ENCODE data around the gene FCN2.

DNA sequence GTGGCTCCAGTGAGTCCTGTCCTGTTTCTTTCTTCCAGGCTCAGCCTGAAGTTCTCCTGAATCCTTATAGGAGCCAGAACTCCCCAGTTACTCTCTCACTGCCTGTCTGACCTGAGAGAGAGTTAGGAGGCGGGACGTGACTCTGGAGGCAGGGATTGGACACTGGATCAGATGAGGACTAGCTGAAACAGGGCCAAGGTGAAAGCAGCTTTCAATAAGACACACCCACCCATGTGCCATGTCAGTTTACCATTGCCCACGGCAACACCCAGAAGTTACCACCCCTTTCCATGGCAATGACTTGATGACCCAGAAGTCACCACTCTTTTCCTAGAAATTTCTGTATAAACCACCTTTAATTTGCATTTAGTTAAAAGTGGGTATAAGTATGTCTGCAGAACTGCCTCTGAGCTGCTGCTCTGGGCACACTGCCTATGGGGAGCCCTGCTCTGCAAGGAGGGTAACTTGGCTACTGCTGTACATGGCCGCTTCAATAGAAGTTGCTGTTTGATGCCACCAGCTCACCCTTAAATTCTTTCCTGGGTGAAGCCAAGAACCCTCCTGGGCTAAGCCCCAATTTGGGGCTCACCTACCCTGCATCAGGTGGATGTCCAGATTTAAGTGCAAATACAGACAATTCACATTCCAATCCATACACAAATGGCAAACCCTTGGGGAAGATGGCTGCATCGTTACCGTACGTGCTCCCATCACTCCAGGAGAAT lies 13.7 kb downstream of the FCN2 start:
- TF ChIP-seq TCF7L2 (IDR thresholded peaks at IDR 0.05; ENCODE audit: borderline replicate concordance, extremely low read depth, insufficient read depth, insufficient read length) (no peak), POLR2A (IDR thresholded peaks at IDR 0.05; ENCODE audit: borderline replicate concordance, extremely low read depth, insufficient read depth, insufficient read length) (no peak), POLR2AphosphoS5 (IDR thresholded peaks at IDR 0.05; ENCODE audit: low read depth, low read length) (no peak), REST (IDR thresholded peaks at IDR 0.05; ENCODE audit: low read depth) (no peak), SIN3A (IDR thresholded peaks at IDR 0.05; ENCODE audit: low read depth) (no peak)
- TF ChIP-seq, protein P1, sequence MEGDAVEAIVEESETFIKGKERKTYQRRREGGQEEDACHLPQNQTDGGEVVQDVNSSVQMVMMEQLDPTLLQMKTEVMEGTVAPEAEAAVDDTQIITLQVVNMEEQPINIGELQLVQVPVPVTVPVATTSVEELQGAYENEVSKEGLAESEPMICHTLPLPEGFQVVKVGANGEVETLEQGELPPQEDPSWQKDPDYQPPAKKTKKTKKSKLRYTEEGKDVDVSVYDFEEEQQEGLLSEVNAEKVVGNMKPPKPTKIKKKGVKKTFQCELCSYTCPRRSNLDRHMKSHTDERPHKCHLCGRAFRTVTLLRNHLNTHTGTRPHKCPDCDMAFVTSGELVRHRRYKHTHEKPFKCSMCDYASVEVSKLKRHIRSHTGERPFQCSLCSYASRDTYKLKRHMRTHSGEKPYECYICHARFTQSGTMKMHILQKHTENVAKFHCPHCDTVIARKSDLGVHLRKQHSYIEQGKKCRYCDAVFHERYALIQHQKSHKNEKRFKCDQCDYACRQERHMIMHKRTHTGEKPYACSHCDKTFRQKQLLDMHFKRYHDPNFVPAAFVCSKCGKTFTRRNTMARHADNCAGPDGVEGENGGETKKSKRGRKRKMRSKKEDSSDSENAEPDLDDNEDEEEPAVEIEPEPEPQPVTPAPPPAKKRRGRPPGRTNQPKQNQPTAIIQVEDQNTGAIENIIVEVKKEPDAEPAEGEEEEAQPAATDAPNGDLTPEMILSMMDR (IDR thresholded peaks at IDR 0.05 in 2 of 3, conservative IDR thresholded peaks at IDR 0.05 in 1 of 3; ENCODE audit: borderline replicate concordance in 1 of 3, insufficient read depth in 1 of 3, low read depth in 2 of 3, low read length in 2 of 3), result no peak
